ENCODE measurements around the gene SNF8.

DNA sequence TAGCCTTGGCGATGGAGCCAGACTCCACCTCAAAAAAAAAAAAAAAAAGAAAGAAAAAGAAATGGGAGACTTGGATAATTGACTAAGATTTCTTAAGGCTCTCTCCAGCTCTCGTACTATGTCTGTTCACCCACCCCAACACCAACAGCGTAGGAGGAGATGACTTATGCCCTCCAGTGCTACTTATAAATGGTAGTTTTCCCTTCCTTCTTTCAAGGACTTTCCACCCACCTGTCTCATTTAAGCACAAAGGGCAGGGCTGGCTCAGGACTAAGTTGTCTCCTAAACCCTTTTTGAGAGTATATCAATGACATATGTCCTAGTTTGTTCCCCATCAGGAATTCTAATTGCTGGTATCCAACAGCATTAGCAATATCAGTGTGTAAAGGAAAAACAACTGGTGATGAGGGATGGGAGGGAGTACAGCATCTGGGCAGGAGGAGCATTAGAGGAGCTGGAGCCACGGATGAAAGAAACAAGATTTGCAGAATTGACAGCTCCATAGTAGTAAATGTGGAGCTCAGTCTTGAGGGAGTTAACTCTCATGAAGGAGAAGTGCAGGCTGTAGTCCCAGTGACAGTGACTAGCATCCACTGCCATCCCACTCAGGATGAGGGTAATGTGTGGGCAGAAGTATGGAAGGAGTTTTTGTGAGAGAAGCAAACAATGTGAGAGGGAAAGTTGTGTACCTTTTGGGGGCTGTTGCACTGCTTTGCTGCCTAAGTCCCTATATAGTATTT is 19.2 kb downstream of the SNF8 start:
- TF ChIP-seq, protein P1, sequence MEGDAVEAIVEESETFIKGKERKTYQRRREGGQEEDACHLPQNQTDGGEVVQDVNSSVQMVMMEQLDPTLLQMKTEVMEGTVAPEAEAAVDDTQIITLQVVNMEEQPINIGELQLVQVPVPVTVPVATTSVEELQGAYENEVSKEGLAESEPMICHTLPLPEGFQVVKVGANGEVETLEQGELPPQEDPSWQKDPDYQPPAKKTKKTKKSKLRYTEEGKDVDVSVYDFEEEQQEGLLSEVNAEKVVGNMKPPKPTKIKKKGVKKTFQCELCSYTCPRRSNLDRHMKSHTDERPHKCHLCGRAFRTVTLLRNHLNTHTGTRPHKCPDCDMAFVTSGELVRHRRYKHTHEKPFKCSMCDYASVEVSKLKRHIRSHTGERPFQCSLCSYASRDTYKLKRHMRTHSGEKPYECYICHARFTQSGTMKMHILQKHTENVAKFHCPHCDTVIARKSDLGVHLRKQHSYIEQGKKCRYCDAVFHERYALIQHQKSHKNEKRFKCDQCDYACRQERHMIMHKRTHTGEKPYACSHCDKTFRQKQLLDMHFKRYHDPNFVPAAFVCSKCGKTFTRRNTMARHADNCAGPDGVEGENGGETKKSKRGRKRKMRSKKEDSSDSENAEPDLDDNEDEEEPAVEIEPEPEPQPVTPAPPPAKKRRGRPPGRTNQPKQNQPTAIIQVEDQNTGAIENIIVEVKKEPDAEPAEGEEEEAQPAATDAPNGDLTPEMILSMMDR (IDR thresholded peaks at IDR 0.05): no peak
- TF ChIP-seq POLR2A (IDR thresholded peaks at IDR 0.05) (no peak), POLR2AphosphoS5 (IDR thresholded peaks at IDR 0.05) (no peak), EP300 (IDR thresholded peaks at IDR 0.05) (no peak)

Data from upper lobe of left lung (tissue), 4 donors.